Measurements from ENCODE around the gene PCTP.

Gene PCTP

DNA sequence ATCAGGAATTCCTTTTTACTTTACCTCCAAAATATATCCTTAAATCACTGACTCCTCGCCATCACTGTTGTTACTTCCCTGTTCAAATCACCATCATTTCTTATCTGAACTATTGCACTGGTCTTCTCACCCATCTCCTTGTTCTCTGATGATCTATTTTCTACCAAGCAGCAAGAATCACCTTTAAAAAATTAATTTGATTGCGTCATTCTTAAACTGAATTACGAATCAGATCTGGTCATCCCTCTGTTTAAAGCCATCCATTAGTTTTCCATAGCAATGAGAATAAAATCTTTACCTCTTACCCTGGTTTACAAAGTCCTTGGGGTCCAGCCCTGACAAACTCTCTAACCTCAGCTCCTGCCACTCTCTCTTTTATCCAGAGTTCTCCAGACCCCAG is 14.6 kb downstream of the PCTP start:
- Histone ChIP-seq H3K4me3 (no peak overlapping the region), H3K27ac (no peak overlapping the region)
- TF ChIP-seq, protein P1, sequence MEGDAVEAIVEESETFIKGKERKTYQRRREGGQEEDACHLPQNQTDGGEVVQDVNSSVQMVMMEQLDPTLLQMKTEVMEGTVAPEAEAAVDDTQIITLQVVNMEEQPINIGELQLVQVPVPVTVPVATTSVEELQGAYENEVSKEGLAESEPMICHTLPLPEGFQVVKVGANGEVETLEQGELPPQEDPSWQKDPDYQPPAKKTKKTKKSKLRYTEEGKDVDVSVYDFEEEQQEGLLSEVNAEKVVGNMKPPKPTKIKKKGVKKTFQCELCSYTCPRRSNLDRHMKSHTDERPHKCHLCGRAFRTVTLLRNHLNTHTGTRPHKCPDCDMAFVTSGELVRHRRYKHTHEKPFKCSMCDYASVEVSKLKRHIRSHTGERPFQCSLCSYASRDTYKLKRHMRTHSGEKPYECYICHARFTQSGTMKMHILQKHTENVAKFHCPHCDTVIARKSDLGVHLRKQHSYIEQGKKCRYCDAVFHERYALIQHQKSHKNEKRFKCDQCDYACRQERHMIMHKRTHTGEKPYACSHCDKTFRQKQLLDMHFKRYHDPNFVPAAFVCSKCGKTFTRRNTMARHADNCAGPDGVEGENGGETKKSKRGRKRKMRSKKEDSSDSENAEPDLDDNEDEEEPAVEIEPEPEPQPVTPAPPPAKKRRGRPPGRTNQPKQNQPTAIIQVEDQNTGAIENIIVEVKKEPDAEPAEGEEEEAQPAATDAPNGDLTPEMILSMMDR (IDR thresholded peaks at IDR 0.05) = no peak
- DNase-seq (ENCODE audit: low spot score) = no peak

DNA sequence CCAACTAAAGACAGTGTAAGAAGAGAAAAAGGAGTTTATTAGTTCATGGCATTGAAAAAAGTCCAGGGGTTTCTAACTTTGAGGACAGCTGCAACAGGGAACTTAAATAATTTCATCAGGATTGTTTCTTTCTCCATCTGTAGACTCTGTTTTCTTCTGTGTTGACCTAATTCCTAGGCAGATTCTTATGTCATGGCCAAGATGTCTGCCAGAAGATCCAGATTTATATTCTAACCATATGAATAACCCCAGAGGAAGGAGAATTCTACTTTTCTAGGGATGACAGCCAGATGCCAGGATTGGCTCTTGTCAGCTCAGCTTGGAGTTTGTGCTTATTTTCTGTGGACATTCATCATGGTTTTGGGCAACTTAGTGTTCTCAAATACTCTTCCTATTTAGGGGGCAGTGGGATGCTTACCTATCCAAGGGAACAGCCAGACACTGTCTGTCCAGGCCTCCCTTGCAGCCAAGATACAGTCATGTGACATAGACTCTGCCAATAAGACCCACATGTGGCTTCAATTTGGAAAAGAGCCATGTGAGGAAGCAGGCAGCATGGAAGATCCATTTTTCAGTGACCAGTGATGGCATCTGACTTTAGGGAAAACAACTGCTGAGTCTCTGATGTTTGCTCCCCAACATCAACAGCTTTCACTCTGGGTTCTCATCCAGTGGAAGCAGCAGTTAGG is 18.2 kb downstream of the PCTP start:
- Histone ChIP-seq H3K27ac (peak overlapping the region in 1 of 2 donors; percentile 69), H3K4me3 (no peak overlapping the region)
- TF ChIP-seq, protein P1 (IDR thresholded peaks at IDR 0.05) = no peak
- DNase-seq (ENCODE audit: low spot score) = no peak

DNA sequence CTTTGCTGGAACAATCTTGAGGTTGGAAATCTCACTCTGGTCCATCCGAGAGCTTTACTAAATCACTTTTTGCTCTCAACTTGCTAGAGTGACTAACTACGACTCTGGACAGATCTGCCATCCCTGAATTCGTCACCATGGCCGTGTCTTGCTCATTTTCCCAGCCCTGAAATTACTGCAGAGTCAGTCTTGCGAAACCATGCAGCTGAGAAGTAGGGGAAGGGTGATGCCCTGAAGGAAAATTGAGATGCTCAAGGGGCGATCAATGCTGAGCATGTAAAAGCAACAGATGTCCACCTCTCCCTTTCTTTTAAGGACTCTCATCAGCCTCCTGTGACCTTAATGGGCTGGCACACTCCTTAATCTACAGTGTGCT is 18.8 kb downstream of the PCTP start:
- no peak overlapping the region for H3K4me3 ChIP-seq
- no peak for DNase-seq (ENCODE audit: low spot score)
- TF ChIP-seq, protein P1 (IDR thresholded peaks at IDR 0.05) = no peak
- peak overlapping the region in 1 of 2 donors; percentile 69 for H3K27ac ChIP-seq

DNA sequence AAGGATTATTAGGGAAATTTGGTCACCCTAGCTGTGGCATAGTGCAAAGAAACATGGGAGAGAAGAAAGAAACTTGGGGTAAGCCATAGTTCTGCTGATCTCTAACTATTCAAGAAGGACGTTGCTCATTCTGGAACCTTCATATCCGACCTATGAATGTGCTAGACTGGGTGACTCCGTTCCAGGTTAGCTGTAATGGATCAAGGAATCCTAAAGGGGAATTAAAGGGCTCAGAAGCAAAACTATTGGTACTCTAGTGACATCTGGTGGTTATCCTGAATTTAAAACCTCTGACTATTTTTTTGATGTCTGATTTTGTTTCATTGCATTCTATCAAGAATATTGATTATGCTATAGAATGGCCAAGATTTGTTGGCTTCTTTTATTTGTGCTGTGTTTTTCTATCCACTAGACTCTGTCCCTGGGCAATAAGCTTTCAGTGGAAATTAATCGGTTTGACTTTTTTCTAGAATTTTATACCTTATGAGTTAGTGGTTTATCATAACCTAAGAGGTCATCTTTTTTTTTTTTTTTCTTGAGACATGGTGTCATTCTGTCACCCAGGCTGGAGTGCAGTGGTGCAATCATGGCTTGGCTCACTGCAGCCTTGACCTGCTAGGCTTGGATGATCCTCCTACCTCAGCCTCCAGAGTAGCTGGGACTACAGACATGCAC is 19.5 kb downstream of the PCTP start:
- H3K27ac ChIP-seq = peak overlapping the region in 1 of 2 donors; percentile 15
- H3K4me3 ChIP-seq = no peak overlapping the region
- TF ChIP-seq, protein P1 (IDR thresholded peaks at IDR 0.05) = peak; percentile 43
- no peak for DNase-seq (ENCODE audit: low spot score)

DNA sequence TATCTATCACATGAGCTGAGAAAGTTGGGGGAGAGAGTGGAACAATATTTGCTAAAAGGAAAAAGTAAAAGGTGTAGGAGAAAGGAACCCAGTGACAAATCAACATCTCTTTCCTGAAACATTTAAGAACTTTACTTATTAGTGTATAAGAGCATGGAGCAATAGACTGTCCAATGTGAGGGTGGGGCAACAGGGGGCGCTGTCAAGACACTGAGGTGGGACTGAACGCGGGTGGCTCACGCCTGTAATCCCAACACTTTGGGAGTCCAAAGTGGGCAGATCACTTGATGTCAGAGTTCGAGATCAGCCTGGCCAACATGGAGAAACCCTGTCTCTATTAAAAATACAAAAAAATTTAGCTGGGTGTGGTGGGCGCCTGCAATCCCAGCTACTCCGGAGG is 21.2 kb downstream of the PCTP start:
- no peak for DNase-seq (ENCODE audit: low spot score)
- H3K27ac ChIP-seq = no peak overlapping the region
- TF ChIP-seq, protein P1 (IDR thresholded peaks at IDR 0.05) = no peak
- H3K4me3 ChIP-seq = no peak overlapping the region

DNA sequence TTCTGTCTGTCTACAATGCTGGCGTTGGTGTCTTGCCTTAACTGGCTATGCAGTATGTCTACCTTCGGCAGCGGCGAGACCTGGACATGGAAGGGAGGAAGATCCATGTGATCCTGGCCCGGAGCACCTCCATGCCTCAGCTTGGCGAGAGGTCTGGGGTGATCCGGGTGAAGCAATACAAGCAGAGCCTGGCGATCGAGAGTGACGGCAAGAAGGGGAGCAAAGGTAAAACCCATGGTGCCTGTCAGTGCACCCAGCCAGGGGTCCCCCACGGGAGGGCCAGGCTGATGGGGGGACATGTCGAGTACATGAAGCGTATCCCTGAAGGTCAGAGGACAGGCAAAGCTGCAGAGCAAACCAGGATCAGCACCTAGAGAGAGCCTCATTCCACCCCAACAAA is 22.8 kb downstream of the PCTP start:
- TF ChIP-seq, protein P1 (IDR thresholded peaks at IDR 0.05) = no peak
- H3K4me3 ChIP-seq = no peak overlapping the region
- DNase-seq (ENCODE audit: low spot score) = no peak
- H3K27ac ChIP-seq = no peak overlapping the region

DNA sequence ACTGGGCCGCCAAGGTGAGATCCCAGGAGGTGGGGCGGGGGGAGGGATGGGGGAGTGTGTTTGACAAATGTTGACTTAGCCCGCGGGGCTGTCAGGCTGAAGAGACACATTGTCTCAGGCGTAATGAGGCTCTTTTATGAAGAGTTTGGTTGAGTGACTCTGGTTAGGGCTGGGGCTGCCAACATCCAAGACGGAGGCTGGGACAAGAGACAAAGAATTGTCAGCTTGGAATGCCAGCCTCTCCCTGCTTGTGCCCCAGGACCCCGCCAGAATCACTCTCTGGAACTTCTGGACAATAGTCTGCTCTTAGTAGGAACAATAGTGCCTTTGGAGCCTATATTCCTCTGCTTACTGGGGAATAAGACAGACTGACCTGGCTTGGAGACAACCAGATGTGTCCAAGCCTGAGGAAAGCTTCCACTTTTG is 24.0 kb downstream of the PCTP start:
- no peak for DNase-seq (ENCODE audit: low spot score)

More for the DNA sequence above, 24.0 kb downstream of the PCTP start:
- Histone ChIP-seq H3K27ac (no peak overlapping the region), H3K4me3 (no peak overlapping the region)
- TF ChIP-seq, protein P1 (IDR thresholded peaks at IDR 0.05) = no peak
